CD4-positive, alpha-beta T cell treated with Interleukin-2 at 100 ng/mL for 4 hours (primary cell): ENCODE measurements around the gene HOXD4.

Source experiments
- DNase-seq: peaks from one replicate; pipeline ENCODE4 v3.0.0-alpha.2; 2020; ENCODE audit warnings: low spot score

The HOXD4 gene

DNA sequence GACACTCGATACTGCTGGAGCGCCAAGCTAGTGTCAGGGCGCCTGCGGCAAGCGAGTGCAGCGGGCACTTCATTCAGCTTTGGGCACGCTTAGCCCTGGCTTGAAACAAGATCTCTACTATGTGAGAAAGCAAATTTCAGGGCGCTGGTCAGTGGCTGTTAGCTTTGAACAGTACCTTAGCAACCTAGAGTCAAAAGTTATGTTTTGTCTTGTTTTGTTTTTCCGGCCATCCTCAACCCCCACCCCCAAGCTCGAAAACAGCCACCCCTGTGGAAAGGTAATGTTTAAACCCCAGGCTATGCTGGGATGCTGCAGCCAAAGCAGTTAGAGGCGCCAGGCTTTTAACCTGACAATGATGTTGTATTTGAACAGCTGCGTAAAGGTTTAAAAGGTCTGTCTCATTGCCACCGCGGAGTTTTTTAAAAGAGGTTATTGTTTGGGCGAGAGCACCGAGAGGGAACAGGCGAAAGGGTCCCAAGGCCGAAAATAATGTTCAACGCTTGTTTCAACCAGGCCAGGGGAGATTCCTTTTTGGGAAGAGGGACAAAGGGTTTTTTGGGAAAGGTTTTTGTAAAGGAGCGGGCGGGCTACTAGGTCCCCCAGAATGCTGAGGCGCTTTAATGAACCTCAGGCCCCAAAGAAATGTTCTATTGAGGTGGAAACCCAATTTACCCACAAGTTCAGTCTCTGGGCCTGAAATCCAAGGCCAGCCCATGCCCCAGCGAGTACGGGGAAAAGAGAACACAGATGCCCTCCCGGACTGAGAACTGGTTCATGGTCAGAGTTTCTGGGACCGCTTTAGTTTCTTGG lies 37.0 kb upstream of the HOXD4 start:
- DNase-seq, result no peak

DNA sequence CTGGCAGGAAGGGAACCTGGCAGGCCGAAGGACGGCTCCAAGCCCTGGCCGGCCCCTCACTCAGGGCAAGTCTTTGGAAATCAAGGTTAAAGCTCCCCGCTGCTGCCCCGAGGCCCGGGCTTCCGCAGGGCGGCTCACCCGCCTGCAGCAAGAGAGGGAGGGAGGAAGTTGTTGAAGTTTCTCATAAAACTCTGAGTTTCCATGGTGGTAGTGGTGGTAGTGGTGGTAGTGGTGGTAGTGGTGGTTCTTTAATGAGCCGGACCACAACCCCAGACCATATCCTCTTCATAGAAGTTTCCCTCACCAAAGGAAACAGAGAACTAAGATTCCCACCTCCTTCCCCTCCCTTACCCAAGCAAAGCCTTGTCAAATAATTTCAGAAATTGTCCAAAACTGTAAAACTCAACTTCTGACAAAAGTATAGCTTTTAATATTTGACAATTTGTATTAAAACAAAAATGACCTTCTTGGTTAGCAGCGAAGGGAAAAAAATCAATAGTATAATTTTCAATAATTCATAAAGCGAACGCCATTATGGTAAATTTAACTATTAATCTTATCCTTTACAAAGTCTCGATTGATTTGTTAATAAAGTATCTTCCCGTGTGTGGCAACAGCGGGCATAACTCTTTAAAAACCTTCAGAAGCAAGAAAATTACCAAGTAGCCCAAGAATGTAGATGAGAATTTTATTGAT lies 36.3 kb upstream of the HOXD4 start:
- no peak for DNase-seq

DNA sequence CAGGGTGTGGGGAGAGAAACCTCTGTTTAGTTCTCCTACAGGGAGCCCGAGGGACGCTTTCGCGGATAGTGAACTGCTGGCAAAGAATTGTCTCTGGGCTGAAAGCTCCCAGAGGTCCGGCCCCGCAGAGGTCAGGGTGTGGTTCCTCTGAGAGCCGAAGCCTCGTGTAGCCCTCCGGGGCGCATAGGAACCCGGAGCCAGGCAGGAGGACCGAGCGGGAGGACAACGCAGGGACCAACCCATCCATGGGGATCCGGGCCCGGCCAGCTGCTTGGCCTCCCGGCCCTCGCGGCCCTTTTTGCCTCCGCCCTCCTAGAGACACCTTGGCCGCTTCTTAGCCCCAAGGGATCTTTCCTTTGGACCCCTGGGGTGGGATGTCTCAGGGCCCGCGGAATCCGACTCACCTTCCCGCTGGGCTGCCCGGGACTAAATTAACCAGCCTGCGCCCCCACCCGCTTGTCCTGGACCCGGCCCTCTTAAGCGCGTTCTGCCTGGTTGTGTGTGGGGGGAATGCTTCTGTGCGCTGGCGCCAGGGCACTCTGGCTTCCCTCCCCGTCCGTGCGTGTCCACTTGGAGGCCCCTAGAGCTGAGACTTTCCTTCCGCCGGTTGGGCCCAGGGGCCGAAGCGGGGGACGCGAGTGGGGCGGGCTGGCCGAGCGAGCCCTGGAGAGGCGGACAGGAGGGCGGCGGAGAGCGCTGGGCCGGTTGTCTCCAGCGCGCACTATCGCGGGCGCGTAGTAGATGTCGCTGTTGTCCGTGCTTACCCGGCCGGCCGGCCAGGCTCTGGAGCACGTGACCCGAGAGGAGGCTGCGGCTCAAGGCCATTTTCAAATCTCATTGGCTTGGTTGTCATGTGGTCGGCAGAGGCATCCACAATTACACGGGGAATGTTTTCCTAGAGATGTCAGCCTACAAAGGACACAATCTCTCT lies 35.2 kb upstream of the HOXD4 start, which contains the start of gene HOXD10:
Gene HOXD10 (plus strand): TSS at position 896 of the 931 bp plus-strand sequence. CDS start 56 bp downstream, outside the sequence.
- DNase-seq, result no peak

DNA sequence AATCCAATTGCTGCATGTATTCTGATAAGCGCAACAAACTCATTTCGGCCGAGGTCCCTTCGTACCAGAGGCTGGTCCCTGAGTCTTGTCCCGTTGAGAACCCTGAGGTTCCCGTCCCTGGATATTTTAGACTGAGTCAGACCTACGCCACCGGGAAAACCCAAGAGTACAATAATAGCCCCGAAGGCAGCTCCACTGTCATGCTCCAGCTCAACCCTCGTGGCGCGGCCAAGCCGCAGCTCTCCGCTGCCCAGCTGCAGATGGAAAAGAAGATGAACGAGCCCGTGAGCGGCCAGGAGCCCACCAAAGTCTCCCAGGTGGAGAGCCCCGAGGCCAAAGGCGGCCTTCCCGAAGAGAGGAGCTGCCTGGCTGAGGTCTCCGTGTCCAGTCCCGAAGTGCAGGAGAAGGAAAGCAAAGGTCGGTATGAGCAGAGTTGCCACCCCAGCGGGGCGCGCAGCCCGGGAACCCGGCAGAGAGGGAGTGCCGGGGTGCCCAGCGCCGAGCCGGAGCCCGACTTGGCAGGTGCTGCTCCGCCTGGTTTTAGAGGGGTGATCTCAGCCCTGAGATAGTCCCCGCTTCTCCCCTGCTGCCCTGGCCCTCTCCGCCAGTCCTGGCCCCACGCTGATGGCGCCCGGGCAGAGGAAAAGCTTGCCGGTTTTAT lies 34.1 kb upstream of the HOXD4 start:
- DNase-seq, result no peak

DNA sequence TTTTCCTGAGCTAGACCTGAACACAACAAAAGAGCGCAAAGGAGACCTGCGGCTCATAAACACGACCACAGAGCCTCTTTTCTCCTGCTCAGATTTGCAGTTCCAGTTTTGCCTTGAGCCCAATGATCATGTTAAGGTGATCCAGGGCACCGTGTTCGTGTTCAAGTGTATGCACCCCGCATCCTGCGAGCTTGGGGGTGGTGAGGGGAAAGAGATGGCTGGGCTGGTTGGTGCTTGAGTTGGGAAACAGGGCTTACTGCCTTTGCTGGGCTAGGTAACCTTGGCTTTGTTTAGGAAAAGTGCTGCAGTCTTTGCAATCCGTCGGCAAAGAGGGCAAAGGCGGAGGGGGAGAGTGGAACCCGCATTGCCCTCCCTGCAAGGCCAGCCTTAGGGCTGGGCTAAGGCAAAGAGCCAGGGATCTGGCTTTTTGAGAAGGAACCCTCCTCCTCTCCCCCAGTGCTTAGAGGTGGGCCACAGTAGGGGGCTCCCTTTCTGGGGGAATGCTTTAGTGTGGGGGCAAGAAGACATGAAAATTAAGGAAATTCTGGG lies 33.5 kb upstream of the HOXD4 start:
- DNase-seq, result no peak

DNA sequence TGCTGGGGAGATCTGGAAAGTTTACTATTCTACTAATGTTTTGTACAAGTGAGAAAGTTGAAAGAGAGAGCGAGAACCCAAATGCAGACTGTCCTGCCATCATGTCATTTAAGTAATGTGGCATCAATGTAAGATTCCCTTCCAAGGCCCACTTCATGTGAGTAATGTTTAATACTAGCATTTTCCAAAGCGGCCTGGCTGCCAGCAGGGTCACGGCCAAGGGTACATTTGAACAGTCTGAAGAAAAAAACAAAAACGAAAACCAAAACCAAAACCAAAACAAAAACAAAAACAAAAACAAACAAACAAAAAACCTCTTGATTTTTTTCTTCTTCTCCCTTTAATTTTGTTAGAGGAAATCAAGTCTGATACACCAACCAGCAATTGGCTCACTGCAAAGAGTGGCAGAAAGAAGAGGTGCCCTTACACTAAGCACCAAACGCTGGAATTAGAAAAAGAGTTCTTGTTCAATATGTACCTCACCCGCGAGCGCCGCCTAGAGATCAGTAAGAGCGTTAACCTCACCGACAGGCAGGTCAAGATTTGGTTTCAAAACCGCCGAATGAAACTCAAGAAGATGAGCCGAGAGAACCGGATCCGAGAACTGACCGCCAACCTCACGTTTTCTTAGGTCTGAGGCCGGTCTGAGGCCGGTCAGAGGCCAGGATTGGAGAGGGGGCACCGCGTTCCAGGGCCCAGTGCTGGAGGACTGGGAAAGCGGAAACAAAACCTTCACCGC lies 32.6 kb upstream of the HOXD4 start:
- no peak for DNase-seq

DNA sequence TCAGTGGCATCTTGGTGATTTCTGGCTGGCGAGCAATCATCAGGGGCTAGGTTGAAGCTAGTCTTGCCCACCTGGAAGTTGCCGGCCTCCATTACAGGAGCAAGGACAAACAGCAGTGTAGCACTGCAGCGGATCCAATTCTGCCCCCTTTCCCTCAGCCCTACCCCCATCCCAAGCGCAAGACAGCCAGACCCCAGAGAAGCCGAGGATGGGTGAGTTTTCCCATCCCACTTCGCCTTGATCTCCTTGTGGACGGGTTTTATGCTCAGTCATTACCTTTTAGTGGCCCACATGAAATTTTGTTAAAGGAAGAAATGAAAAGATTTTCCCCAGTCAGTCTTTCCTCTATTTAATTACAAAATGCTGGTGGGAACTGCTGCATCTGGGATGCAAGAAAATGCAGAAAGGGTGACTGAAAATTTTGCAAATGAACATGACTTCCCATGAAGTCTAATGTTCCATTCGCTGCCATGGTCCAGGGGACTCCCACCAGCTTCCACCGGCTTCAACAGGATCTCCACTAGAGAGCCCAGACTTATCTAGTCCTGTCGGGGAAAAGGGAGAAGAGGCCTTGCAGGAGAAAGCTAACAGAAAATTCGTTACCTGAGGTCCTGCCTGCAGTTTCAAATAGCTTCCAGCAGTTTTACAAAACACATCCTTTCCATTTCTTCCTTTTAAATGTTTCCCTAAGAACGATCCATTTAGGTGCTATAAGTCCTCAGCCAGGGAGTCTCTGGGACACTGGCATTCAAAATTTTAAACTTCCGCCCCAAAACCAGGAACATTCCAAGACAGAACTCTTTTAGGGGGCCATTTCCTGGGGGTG lies 30.8 kb upstream of the HOXD4 start:
- no peak for DNase-seq

GRCh38 chr2:176121190-176122051 lies 29.9 kb upstream of the HOXD4 start:
- DNase-seq, result no peak

GRCh38 chr2:176122052-176122682 lies 29.2 kb upstream of the HOXD4 start:
- DNase-seq, result no peak

- no peak for DNase-seq
These were observed 28.5 kb upstream of the HOXD4 start, which contains the start of gene HOXD9 for GRCh38 chr2:176122683-176123410. Gene HOXD9, plus strand, starts transcription at chr2:176122719. Its CDS starts 50 bp downstream, at chr2:176122769.

DNA sequence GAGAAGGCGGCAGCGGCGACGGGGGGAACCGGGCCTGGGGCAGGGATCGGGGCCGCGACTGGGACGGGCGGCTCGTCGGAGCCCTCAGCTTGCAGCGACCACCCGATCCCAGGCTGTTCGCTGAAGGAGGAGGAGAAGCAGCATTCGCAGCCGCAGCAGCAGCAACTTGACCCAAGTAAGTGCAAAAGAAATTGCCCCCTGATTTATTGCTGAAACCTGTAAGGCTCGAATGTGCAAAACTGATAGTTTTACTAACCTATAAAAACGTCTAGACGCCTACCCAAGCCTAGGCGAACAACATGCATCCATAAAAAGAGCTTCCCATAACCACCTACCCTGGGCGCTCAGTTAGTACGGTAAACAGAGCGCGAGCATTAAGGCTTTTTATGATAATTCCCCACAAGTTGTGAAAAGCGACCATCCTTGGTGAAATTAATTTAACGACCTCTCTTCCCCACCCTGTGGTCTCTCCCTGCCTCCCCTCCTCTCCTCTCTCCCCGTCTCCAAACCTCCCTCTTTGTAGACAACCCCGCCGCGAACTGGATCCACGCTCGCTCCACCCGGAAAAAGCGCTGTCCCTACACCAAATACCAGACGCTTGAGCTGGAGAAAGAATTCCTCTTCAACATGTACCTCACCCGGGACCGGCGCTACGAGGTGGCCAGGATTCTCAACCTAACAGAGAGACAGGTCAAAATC lies 27.8 kb upstream of the HOXD4 start:
- DNase-seq, result no peak

DNA sequence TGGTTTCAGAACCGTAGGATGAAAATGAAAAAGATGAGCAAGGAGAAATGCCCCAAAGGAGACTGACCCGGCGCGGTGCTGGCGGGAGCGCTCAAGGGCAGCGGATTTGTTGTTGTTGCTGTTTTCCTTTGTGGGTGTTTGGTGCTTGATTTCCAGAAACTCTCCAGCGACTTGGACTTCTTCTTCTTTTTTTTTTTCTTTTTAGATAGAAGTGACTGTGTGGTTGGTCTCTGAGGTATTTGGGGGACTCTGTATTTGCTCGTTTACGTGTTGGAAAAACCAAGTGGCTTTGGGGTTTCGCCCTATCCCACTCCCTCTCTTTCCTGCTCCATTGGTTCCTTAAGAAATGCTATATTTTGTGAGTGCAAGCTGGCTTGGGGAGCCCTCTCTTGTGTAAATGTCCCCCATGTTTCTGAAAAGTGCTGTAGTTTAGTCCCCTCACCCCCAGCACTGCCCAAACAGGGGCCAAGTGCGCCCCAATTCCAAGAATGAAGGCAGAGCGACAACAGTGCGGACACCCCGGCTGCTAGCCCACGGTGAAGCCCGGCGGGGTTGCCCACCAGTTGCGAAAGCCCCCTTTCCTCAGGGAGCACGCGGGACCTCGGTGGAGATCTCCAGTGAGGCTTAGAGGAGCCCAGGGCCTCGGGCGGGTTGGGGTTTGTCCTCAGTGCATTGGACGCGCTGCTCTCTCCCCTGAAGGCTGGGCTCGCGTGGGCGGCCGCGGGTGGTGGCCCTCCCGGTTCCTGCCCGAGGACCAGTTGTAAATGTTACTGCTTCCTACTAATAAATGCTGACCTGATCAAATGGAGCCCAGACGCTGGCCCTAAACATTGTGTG lies 27.0 kb upstream of the HOXD4 start:
- DNase-seq, result no peak

DNA sequence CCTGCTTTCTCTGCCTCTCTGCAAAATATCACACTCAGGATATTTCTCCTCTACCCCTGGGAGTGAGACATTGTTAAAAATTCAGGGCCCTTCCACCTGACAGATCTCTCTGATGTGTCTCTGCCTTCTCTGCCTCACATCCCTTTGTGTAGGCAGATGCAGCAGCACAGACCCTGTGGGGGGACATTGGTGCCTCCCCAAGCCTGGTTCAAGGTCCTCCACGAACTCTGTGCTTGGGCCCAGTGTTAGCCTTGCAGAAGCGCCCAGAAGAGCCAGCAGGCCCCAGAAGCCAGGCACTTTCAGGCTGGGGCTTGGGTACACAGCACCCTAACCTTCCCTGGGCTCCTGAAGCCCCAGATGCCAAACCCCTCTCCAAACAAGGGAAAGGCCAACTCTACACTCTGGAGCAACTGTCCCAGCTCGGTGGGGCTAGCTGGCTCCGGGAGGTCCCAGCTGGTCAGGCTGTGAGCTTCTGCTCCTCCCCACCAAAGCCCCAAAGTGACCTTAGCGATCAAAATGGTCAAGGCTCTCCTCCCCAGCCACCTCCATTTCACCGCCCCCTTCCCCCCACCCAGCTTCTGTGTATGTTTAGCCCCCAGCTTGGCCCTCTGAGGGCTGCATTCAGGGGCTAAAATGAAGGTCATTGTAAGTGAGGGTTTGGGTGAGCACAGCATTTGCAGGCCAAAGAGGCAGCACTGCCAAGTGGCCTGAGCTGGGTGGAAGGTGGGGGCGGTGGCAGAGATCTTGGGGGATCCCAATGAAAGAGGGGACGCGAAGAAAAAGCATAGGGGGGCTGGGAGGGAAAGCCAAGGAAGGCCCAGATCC lies 26.2 kb upstream of the HOXD4 start:
- no peak for DNase-seq

GRCh38 chr2:176125772-176126054 lies 25.6 kb upstream of the HOXD4 start:
- DNase-seq, result no peak
